ENCODE measurements around the gene AP2M1. TPM values are rescaled to one million over a fixed set of nuclear protein-coding genes. Genes with fewer than 3 reads are reported as not detected.

The AP2M1 gene
- total and polyA plus RNA-seq, 4 donors: 71.9 to 200 (median 135) TPM

GRCh38 chr3:184172681-184173373, 1.8 kb upstream of the AP2M1 start:
- Histone ChIP-seq H3K4me3 (ENCODE audit: low read depth in 1 of 3, low read length in 3 of 3) (no peak overlapping the region), H3K27ac (ENCODE audit: low read depth in 1 of 2, low read length in 2 of 2) (no peak overlapping the region), H3K9ac (ENCODE audit: low read depth in 1 of 2, low read length in 2 of 2) (no peak overlapping the region), H3K4me1 (ENCODE audit: control insufficient read depth in 4 of 4, insufficient read depth in 4 of 4, low read length in 3 of 4) (peaks cover 4 to 26% (median 19%) of the 10 kb centered on the region in 4 donors), H3K9me3 (ENCODE audit: control insufficient read depth in 4 of 4, low read length in 3 of 4) (no peaks in the 10 kb centered on the region), H3K27me3 (ENCODE audit: control insufficient read depth in 4 of 4, insufficient read depth in 4 of 4, low read length in 3 of 4) (no peaks in the 10 kb centered on the region), H3K36me3 (ENCODE audit: control insufficient read depth in 4 of 4, insufficient read depth in 3 of 4, low read depth in 1 of 4, low read length in 3 of 4) (peaks cover 8 to 35% (median 18%) of the 10 kb centered on the region in 4 donors)
- DNase-seq (ENCODE audit: low spot score): no peak
- TF ChIP-seq SP1 (IDR thresholded peaks at IDR 0.05) (no peak), FOXA2 (IDR thresholded peaks at IDR 0.05) (no peak), REST (IDR thresholded peaks at IDR 0.05) (no peak), HNF4G (IDR thresholded peaks at IDR 0.05) (no peak), GABPA (IDR thresholded peaks at IDR 0.05 in 1 of 2, conservative IDR thresholded peaks at IDR 0.05 in 1 of 2) (no peak), TAF1 (conservative IDR thresholded peaks at IDR 0.05) (no peak), FOXA1 (IDR thresholded peaks at IDR 0.05) (no peak), RXRA (IDR thresholded peaks at IDR 0.05) (no peak), RAD21 (IDR thresholded peaks at IDR 0.05) (no peak), YY1 (IDR thresholded peaks at IDR 0.05) (no peak), EGR1 (IDR thresholded peaks at IDR 0.05; ENCODE audit: low read depth in 2 of 2) (no peak), JUND (IDR thresholded peaks at IDR 0.05) (no peak), NR2F2 (IDR thresholded peaks at IDR 0.05) (no peak)
- TF ChIP-seq, protein P1, sequence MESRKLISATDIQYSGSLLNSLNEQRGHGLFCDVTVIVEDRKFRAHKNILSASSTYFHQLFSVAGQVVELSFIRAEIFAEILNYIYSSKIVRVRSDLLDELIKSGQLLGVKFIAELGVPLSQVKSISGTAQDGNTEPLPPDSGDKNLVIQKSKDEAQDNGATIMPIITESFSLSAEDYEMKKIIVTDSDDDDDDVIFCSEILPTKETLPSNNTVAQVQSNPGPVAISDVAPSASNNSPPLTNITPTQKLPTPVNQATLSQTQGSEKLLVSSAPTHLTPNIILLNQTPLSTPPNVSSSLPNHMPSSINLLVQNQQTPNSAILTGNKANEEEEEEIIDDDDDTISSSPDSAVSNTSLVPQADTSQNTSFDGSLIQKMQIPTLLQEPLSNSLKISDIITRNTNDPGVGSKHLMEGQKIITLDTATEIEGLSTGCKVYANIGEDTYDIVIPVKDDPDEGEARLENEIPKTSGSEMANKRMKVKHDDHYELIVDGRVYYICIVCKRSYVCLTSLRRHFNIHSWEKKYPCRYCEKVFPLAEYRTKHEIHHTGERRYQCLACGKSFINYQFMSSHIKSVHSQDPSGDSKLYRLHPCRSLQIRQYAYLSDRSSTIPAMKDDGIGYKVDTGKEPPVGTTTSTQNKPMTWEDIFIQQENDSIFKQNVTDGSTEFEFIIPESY (IDR thresholded peaks at IDR 0.05): no peak
- TF ChIP-seq, protein P2, sequence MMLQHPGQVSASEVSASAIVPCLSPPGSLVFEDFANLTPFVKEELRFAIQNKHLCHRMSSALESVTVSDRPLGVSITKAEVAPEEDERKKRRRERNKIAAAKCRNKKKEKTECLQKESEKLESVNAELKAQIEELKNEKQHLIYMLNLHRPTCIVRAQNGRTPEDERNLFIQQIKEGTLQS (IDR thresholded peaks at IDR 0.05): no peak
- TF ChIP-seq, protein P3, sequence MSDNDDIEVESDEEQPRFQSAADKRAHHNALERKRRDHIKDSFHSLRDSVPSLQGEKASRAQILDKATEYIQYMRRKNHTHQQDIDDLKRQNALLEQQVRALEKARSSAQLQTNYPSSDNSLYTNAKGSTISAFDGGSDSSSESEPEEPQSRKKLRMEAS (IDR thresholded peaks at IDR 0.05): no peak
- 95% methylated on average over 5 of the region's 5 CpGs for WGBS

- no peak for TF ChIP-seq HNF4G (IDR thresholded peaks at IDR 0.05)
- Histone ChIP-seq H3K9ac (ENCODE audit: low read depth in 1 of 2, low read length in 2 of 2) (no peak overlapping the region), H3K27me3 (ENCODE audit: control insufficient read depth in 4 of 4, insufficient read depth in 4 of 4, low read length in 3 of 4) (no peaks in the 10 kb centered on the region), H3K27ac (ENCODE audit: low read depth in 1 of 2, low read length in 2 of 2) (no peak overlapping the region), H3K36me3 (ENCODE audit: control insufficient read depth in 4 of 4, insufficient read depth in 3 of 4, low read depth in 1 of 4, low read length in 3 of 4) (peaks cover 12 to 35% (median 14%) of the 10 kb centered on the region in 4 donors), H3K4me1 (ENCODE audit: control insufficient read depth in 4 of 4, insufficient read depth in 4 of 4, low read length in 3 of 4) (peaks cover 6 to 29% (median 19%) of the 10 kb centered on the region in 4 donors), H3K4me3 (ENCODE audit: low read depth in 1 of 3, low read length in 3 of 3) (no peak overlapping the region), H3K9me3 (ENCODE audit: control insufficient read depth in 4 of 4, low read length in 3 of 4) (no peaks in the 10 kb centered on the region)
- no peak for DNase-seq (ENCODE audit: low spot score)
- WGBS: 93% methylated on average over 2 of the region's 2 CpGs
Observed at GRCh38 chr3:184173374-184173722, 1.3 kb upstream of the AP2M1 start.
